Activated CD4-positive, alpha-beta memory T cell treated with anti-CD3 and anti-CD28 coated beads, Interleukin-2, amount 10 ng/mL, durations not matched to agents 7 days and 5 days (primary cell): Measurements from ENCODE around the gene PTGDS. TPM values are rescaled to one million over a fixed set of nuclear protein-coding genes. Genes with fewer than 3 reads are reported as not detected.

ENCODE experiments used
- CTCF ChIA-PET: fragments of 350-600 bp; sonication (Branson Sonifier 250); formaldehyde crosslinking; loops from one replicate; lab custom pipeline; 2021; ENCODE audit warnings: antibody characterized with exemption, inconsistent platforms; lab: Charles Lee
- POLR2A ChIA-PET: fragments of 350-600 bp; sonication (Branson Sonifier 250); formaldehyde crosslinking; loops from one replicate; lab custom pipeline; 2021; ENCODE audit warnings: antibody characterized with exemption; lab: Charles Lee
- DNase-seq: peaks from one replicate; pipeline ENCODE4 v3.0.0-alpha.2; 2020
- H3K27ac Mint-ChIP-seq: one replicate; pipeline ENCODE4 v1.8.0; 2021; ENCODE audit warnings: mild to moderate bottlenecking, mixed read lengths
- H3K27me3 Mint-ChIP-seq: one replicate; pipeline ENCODE4 v1.8.0; 2021; ENCODE audit warnings: mixed read lengths
- H3K36me3 Mint-ChIP-seq: one replicate; pipeline ENCODE4 v1.8.0; 2021; ENCODE audit warnings: low read depth, mixed read lengths
- H3K4me1 Mint-ChIP-seq: one replicate; pipeline ENCODE4 v1.8.0; 2021; ENCODE audit warnings: mixed read lengths
- H3K4me3 Mint-ChIP-seq: one replicate; pipeline ENCODE4 v1.8.0; 2021; ENCODE audit warnings: mild to moderate bottlenecking, mixed read lengths
- H3K9me3 Mint-ChIP-seq: one replicate; pipeline ENCODE4 v1.8.0; 2021; ENCODE audit warnings: mixed read lengths
- total RNA-seq, 2 experiments: library from RNA; stranded (reverse); gene quantifications; one replicate each; pipeline ENCODE4 v1.2.3, GENCODE V29; 2021

The PTGDS gene
- total RNA-seq, result 10 to 100 TPM; 44.2 to 45.4 TPM

- no peaks in the 10 kb centered on the region for H3K9me3 Mint-ChIP-seq
- H3K4me1 Mint-ChIP-seq, result peaks cover 33% of the 10 kb centered on the region
- peak within 1 kb of the TSS; percentile 71 for H3K4me3 Mint-ChIP-seq
- no peak for DNase-seq
- H3K27me3 Mint-ChIP-seq, result peaks cover 1% of the 10 kb centered on the region
- no peaks in the 10 kb centered on the region for H3K36me3 Mint-ChIP-seq
- CTCF ChIA-PET, result interaction anchor here (0.5 to 3.8 kb wide), 6 partner anchors 10 to 574 kb away, joined by 3 to 27 read pairs (median 17); partner anchors contain the start of genes MRPL41 and PAXX
- H3K27ac Mint-ChIP-seq, result peak within 1 kb of the TSS; percentile 52
- POLR2A ChIA-PET, result interaction anchor here (1.1 to 4.2 kb wide), 5 partner anchors 10 to 89 kb away, joined by 3 to 70 read pairs (median 13); partner anchors contain the start of gene PAXX
These were observed at the start of gene PTGDS for GRCh38 chr9:136977223-136977622. PTGDS (plus strand) TSS chr9:136977504; CDS start chr9:136977579, 75 bp downstream.

- no peaks in the 10 kb centered on the region for H3K9me3 Mint-ChIP-seq
- H3K4me3 Mint-ChIP-seq, result no peak overlapping the region
- no peaks in the 10 kb centered on the region for H3K27me3 Mint-ChIP-seq
- no peak for DNase-seq
- CTCF ChIA-PET, result no interaction called here
- H3K4me1 Mint-ChIP-seq, result peaks cover 14% of the 10 kb centered on the region
- H3K36me3 Mint-ChIP-seq, result peaks cover 55% of the 10 kb centered on the region
- POLR2A ChIA-PET, result no interaction called here
- no peak overlapping the region for H3K27ac Mint-ChIP-seq
These were observed 48.7 kb upstream of the PTGDS start for GRCh38 chr9:136928591-136928990.

GRCh38 chr9:136930014-136930413 is 47.3 kb upstream of the PTGDS start:
- H3K27ac Mint-ChIP-seq, result no peak overlapping the region
- no peaks in the 10 kb centered on the region for H3K9me3 Mint-ChIP-seq
- CTCF ChIA-PET, result interaction anchor here (0.6 kb wide), 2 partner anchors 193 to 279 kb away, joined by 3 read pairs; no protein-coding TSS in a partner anchor
- DNase-seq, result no peak
- H3K36me3 Mint-ChIP-seq, result peaks cover 63% of the 10 kb centered on the region
- H3K4me3 Mint-ChIP-seq, result no peak overlapping the region
- peaks cover 20% of the 10 kb centered on the region for H3K4me1 Mint-ChIP-seq
- H3K27me3 Mint-ChIP-seq, result no peaks in the 10 kb centered on the region
- POLR2A ChIA-PET, result no interaction called here

- Mint-ChIP-seq H3K27me3 (no peaks in the 10 kb centered on the region), H3K36me3 (peaks cover 54% of the 10 kb centered on the region), H3K4me3 (no peak overlapping the region), H3K9me3 (no peaks in the 10 kb centered on the region), H3K4me1 (peaks cover 21% of the 10 kb centered on the region), H3K27ac (no peak overlapping the region)
- no peak for DNase-seq
- ChIA-PET POLR2A (interaction anchor here (1.3 kb wide), 1 partner anchor 50 kb away, joined by 3 read pairs; no protein-coding TSS in a partner anchor), CTCF (interaction anchor here (0.6 kb wide), 1 partner anchor 97 kb away, joined by 3 read pairs; no protein-coding TSS in a partner anchor)
These were observed 45.6 kb upstream of the PTGDS start for GRCh38 chr9:136931611-136932130.

DNA sequence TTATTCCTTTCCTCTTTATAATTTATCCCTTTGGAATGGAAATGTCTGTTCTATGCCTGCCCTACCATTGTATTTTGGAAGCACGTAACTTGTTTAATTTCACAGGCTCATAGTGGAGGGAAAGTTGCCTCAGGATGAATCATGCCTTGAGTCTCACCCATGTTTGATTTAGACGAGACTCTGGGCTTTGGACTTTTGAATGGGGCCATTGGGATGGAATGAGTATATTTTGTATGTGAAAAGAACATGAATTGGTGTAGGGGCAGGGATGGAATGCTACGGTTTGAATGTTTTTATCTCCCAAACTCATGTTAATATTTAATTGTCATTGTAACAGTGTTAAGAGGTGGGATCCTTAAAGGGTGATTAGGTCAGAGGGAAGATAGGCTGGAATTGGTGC is 43.0 kb upstream of the PTGDS start:
- Mint-ChIP-seq H3K4me1 (peaks cover 17% of the 10 kb centered on the region), H3K27ac (no peak overlapping the region), H3K36me3 (peaks cover 45% of the 10 kb centered on the region), H3K4me3 (no peak overlapping the region), H3K27me3 (no peaks in the 10 kb centered on the region), H3K9me3 (no peaks in the 10 kb centered on the region)
- ChIA-PET CTCF (no interaction called here), POLR2A (interaction anchor here (1.2 kb wide), 1 partner anchor 32 kb away, joined by 3 read pairs; no protein-coding TSS in a partner anchor)
- DNase-seq, result no peak

- ChIA-PET CTCF (no interaction called here), POLR2A (interaction anchor here (0.7 kb wide), 1 partner anchor 28 kb away, joined by 3 read pairs; no protein-coding TSS in a partner anchor)
- Mint-ChIP-seq H3K27ac (no peak overlapping the region), H3K36me3 (peaks cover 45% of the 10 kb centered on the region), H3K27me3 (no peaks in the 10 kb centered on the region), H3K4me3 (no peak overlapping the region), H3K9me3 (no peaks in the 10 kb centered on the region), H3K4me1 (peaks cover 17% of the 10 kb centered on the region)
- no peak for DNase-seq
These were observed 41.7 kb upstream of the PTGDS start for GRCh38 chr9:136935651-136936050.

DNA sequence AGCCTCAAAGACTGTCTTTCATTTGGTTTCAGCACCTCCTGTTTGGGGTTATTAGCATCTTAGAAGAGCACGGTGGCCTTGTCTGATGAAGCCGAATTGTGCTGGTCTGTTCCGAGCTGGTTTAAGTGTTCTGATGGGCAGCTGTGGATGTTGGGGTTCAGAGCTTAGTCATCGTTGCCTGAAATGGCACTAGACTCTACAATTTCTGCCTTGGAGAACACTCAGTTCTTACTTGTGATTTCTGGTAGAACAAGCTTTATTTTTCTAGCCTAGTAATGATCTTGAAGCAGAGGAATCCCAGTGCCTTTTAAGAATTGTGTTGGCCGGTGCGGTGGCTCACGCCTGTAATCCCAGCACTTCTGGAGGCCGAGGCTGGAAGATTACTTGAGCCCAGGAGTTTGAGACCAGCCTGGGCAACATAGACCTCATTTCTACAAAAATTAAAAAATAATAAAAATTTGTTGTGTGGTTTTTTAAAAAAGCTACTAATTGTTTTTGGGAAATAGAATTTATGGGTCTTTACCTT is 40.6 kb upstream of the PTGDS start:
- Mint-ChIP-seq H3K4me3 (no peak overlapping the region), H3K27ac (peak overlapping the region; percentile 35), H3K27me3 (no peaks in the 10 kb centered on the region), H3K36me3 (peaks cover 46% of the 10 kb centered on the region), H3K9me3 (no peaks in the 10 kb centered on the region), H3K4me1 (peaks cover 19% of the 10 kb centered on the region)
- ChIA-PET POLR2A (interaction anchor here (0.8 to 1.4 kb wide), 3 partner anchors 10 to 23 kb away, joined by 3 to 4 read pairs (median 3); no protein-coding TSS in a partner anchor), CTCF (interaction anchor here (0.8 to 1.2 kb wide), 2 partner anchors 10 to 110 kb away, joined by 3 read pairs; no protein-coding TSS in a partner anchor)
- DNase-seq, result no peak

DNA sequence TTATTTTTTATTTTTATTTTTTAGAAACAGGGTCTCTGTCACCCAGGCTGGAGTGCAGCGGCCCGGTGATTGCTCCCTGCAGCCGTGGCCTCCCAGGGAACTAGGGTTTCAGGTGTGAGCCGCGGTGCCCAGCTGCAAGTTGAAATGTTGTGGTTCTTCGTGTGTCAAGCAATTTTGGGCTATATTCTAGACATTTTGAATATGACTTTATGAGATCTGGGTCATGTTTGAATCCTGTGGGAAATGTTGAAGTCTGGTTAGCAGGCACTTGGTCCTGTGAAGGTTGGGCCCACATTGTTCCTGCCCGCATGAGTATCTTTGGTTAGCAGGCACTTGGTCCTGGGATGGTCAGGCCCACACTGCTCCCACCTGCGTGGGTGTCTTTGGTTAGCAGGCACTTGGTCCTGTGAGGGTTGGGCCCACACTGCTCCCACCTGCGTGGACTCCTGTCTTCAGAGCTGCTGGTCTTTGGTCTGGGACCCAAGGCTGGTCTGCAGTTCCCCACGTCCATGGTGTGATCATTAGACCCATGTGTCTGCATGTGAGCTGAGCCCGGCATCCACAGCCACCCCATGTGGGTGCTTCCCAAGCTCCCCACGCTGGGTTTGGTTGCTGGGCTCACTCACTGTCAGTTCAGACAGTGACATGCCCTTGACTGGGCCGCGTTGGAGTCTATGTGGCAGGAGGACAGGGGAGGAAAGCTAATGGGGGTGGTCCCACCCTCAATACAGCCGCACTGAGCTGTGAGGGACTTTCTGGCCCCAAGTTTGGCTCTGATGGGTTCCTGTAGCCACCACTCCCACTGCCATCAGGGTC is 39.9 kb upstream of the PTGDS start:
- Mint-ChIP-seq H3K27me3 (no peaks in the 10 kb centered on the region), H3K4me1 (peaks cover 17% of the 10 kb centered on the region), H3K9me3 (no peaks in the 10 kb centered on the region), H3K4me3 (no peak overlapping the region), H3K27ac (no peak overlapping the region), H3K36me3 (peaks cover 48% of the 10 kb centered on the region)
- DNase-seq, result no peak
- ChIA-PET POLR2A (interaction anchor here (0.8 to 2.3 kb wide), 4 partner anchors 11 to 35 kb away, joined by 3 to 6 read pairs (median 4); no protein-coding TSS in a partner anchor), CTCF (interaction anchor here (0.8 to 1.6 kb wide), 3 partner anchors 9 to 110 kb away, joined by 3 to 5 read pairs (median 3); no protein-coding TSS in a partner anchor)

GRCh38 chr9:136939431-136939995 is 37.8 kb upstream of the PTGDS start:
- Mint-ChIP-seq H3K9me3 (no peaks in the 10 kb centered on the region), H3K27me3 (no peaks in the 10 kb centered on the region), H3K4me3 (no peak overlapping the region), H3K4me1 (peaks cover 16% of the 10 kb centered on the region), H3K36me3 (peaks cover 36% of the 10 kb centered on the region), H3K27ac (peak overlapping the region; percentile 4)
- POLR2A ChIA-PET, result interaction anchor here (1.3 to 2.3 kb wide), 2 partner anchors 38 to 57 kb away, joined by 4 to 6 read pairs; no protein-coding TSS in a partner anchor
- no peak for DNase-seq
- CTCF ChIA-PET, result interaction anchor here (1.2 kb wide), 1 partner anchor 97 kb away, joined by 4 read pairs; the partner anchor contains the start of gene AJM1

DNA sequence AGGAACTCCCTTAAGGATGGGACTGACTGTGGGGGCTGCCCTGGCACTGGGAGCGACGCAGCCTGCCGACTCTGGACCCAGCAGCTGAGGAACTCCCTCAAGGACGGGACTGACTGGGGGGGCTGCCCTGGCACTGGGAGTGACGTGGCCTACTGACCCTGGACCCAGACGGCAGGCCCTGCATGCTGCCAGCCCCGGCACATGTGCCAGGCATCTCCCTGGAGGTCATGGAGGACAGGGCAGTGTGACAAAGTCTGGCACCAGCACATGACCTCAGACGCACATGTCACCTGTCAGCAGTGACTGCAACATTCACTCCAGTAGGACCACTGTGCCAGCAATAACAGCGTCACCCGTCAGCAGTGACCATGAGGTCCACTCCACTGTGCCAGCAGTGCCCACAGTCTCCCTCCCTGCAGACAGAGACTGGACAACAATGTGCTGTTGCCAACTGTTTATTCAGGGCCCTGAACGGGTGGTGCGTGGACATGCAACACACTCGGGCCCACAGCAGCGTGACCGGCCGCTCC is 37.2 kb upstream of the PTGDS start:
- ChIA-PET POLR2A (interaction anchor here (2.3 kb wide), 1 partner anchor 38 kb away, joined by 6 read pairs; no protein-coding TSS in a partner anchor), CTCF (interaction anchor here (1.2 kb wide), 1 partner anchor 98 kb away, joined by 4 read pairs; the partner anchor contains the start of gene AJM1)

GRCh38 chr9:136940526-136941230 is 36.6 kb upstream of the PTGDS start:
- Mint-ChIP-seq H3K27me3 (no peaks in the 10 kb centered on the region), H3K36me3 (peaks cover 33% of the 10 kb centered on the region), H3K4me3 (no peak overlapping the region), H3K4me1 (peaks cover 19% of the 10 kb centered on the region), H3K9me3 (no peaks in the 10 kb centered on the region), H3K27ac (no peak overlapping the region)
- no peak for DNase-seq
- CTCF ChIA-PET, result no interaction called here
- POLR2A ChIA-PET, result no interaction called here

More for the DNA sequence above, 37.2 kb upstream of the PTGDS start:
- H3K27ac Mint-ChIP-seq, result no peak overlapping the region
- no peaks in the 10 kb centered on the region for H3K27me3 Mint-ChIP-seq
- DNase-seq, result no peak
- peaks cover 33% of the 10 kb centered on the region for H3K36me3 Mint-ChIP-seq
- H3K4me3 Mint-ChIP-seq, result no peak overlapping the region
- H3K9me3 Mint-ChIP-seq, result no peaks in the 10 kb centered on the region
- peaks cover 19% of the 10 kb centered on the region for H3K4me1 Mint-ChIP-seq
